GM19324 (cell line): Measurements from ENCODE around the gene SHBG.
"Not testable (repeated sequence)": the region's sequence is repeated elsewhere in the genome, so short reads cannot be mapped to it uniquely, and the experiment has no call there.

Experiments
- ATAC-seq: cut with Tn5 transposase; IDR thresholded peaks from one replicate; pipeline ENCODE4 v1.9.1; 2021; ENCODE audit warnings: mild to moderate bottlenecking, moderate library complexity; ENCODE audit not compliant: unreplicated experiment, low FRiP score

Gene SHBG

DNA sequence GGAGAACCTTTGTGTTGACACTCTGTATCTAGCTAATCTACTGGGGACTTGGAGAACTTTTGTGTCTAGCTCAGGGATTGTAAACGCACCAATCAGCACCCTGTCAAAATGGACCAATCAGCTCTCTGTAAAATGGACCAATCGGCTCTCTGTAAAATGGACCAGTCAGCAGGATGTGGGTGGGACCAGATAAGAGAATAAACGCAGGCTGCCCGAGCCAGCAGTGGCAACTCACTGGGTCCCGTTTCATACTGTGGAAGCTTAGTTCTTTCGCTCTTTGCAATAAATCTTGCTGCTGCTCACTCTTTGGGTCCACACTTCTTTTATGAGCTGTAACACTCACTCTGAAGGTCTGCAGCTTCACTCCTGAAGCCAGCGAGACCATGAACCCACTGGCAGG is 11.7 kb downstream of the SHBG start:
- ATAC-seq = not testable (repeated sequence)

DNA sequence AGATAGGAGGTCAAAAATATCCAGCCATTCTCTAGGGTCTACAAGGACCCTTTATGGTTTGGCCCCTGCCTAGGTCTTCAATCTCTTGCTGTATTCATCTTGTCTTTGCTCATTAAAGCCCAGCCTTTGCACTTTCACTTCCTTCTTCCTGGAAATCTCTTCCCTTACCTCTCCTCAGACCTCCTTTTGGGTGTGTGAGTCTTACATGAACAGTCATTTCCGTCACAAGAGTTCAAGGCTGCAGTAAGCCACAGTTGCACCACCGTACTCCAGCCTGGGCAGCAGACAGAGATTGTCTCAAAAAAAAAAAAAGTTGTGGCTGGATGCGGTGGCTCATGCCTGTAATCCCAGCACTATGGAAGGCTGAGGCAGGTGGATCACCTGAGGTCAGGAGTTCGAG is 14.8 kb downstream of the SHBG start:
- no peak for ATAC-seq

DNA sequence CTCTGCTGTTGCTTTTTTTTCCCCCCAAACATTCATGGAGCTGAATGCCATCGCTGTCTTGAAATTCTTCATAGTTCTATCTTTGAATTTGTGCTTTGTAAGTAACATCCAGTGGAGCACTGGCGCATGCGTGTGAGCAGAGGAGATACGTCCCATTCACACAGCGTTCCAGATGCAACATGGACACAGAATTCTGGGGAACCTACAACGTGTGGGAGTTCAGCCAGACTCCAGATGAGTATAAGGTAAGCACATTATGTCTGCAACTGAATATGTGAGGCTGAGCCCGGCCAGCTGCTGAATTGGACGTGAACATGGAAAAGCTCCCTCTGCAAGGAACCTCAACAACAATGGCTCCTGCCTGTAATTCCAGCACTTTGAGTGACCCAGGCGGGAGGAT is 16.5 kb downstream of the SHBG start:
- ATAC-seq = no peak

DNA sequence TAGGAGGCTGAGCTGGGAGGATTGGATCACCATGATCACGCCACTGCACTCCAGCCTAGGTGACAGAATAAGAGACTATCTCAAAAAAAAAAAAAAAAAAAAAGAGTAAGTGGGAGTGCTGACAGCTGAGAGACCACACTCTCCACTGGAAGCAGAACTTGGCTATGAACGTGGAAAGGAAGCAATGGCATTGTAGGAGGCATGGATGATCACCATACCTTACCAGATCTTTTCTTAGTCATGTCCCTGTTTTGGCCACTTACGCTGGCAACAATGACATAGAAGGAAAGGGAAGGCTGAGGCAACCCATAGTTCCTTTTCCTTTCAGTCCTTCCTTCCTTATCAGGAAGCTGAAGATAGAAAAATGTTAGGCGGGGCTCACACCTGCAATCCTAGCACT is 17.1 kb downstream of the SHBG start:
- ATAC-seq = no peak

DNA sequence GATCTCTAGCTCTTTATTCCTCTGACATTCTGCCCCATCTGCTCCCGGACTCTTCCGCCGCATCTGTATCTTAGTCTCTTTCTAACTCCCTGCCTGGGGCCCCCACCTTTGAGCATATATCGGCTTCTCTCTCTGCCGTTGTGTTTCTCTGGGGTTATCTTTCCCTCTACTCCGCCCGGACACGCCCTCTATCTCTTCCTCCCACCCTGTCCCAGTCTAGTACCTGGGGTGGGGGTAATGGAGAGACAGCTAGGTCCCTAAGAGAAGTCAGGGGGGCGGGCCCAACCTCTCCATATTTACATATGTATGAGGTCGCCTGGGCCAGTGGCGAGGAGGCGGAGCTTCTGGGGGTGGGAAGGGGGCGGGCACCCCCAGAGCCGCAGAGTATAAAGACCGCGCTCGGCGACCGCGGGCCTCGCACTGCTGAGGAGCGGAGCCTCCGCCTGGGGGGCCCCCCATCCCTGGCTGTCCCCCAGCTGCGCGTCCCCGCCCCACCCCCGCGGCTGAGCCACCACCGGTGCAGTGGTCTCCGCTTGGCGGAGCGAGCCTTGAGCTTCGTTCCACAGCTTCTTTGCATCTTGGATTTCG is 20.7 kb downstream of the SHBG start, which contains the start of gene ATP1B2:
ATP1B2 (plus strand) TSS at position 418 of the 588 bp plus-strand sequence. CDS start 593 bp downstream, outside the sequence.
- no peak for ATAC-seq

DNA sequence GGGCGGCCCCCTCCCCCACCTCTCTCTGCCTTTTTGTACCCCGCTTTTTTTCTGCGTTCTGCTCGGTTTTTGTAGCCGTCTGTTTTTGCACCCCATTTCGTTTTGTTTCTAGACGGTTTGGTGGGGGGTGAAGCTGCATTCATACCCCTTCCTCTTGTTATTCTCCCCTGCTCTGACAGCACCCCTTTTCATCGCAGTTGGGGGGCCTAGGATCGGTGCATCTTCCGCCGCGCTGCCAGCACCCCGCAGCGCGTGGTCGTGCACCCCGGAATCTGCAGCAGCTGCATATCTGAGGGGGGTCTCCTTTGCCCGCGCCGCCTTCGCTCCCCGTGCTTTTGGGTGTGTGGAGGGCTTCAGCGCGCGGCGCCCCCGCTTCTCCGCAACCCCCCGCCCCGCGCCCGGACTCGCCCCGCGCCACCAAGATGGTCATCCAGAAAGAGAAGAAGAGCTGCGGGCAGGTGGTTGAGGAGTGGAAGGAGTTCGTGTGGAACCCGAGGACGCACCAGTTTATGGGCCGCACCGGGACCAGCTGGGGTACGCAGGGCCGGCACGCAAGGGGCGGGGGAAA is 21.2 kb downstream of the SHBG start:
- ATAC-seq = no peak

DNA sequence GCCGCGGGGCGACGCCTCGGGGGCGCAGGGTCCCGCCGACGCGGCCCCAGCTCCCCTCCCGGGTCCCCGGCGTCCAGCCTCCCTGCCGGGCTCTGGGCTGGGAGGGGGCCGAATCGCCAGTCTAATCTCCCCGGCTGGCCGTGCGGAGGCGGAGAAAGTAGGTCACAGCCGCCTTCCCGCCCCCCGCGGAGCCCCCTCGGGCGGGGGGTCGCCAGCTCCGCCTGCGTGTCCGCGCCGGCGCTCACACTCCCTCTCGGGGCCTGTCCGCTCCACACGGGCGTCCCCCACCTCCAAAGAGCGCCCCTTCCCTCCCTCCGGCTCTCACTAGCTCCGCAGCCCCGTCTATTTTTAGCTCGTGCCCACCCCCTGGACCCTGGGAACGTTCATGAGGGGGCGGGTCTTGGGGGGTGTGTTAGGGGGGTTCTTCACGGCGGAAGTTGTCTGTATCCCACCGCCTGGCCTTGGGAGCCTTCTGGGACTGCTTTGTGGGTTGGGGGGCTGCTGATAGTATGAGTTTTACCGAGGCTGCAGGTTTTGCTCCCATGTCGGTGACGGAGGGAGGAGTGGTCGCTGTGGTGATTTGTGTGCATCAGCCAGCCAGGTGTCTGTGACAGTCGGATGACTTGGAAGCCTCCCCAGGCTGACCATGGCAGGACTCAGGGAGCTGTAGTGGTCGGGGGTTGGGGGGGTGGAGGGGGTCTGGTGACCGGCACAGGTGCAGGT is 21.9 kb downstream of the SHBG start:
- ATAC-seq = no peak

DNA sequence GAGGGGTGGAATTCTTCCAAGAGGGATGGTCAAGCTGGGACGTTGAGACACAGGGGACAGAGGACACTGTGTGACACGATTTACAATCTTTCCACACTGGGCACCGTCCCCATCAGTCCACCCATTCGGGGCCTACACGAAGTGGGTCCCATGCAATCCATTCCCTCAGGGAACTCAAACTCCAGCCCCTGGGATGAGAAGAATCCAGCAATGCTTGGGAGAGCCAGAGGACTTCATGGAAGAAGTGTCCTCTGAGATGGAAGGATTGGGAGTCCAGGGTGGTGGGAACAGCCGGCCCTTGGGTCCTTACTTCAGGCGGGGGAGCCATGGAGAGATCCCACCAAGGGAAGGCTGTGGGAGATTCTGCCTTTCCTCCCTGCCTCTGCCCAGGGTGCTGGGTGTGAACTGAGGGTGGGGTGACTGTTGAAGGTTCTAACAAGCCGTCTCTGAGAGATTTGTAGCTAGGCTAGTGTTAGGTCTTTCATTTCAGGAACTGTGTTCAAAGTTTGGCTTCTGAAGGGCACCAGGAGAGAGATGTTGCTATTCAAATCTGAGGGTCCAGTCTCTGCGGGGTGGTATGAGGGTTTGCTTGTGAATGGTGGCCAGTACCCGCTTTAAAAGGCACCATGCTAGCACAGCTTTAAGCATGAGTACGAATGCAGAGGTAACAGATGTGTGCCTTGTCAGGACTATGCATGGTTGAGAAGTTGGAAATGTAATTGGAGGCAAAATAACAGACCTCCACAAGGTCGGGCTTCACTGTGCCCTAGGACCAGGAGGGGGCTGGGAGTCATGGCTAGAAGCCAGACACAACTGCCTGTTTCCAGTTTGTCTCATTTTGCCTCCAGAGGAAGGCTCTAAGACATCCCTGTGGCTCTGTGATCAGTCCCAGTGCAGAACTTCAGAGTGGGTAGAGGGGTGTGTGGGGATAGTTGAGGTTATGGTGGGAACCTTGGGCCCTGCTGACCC is 22.7 kb downstream of the SHBG start:
- ATAC-seq = no peak

DNA sequence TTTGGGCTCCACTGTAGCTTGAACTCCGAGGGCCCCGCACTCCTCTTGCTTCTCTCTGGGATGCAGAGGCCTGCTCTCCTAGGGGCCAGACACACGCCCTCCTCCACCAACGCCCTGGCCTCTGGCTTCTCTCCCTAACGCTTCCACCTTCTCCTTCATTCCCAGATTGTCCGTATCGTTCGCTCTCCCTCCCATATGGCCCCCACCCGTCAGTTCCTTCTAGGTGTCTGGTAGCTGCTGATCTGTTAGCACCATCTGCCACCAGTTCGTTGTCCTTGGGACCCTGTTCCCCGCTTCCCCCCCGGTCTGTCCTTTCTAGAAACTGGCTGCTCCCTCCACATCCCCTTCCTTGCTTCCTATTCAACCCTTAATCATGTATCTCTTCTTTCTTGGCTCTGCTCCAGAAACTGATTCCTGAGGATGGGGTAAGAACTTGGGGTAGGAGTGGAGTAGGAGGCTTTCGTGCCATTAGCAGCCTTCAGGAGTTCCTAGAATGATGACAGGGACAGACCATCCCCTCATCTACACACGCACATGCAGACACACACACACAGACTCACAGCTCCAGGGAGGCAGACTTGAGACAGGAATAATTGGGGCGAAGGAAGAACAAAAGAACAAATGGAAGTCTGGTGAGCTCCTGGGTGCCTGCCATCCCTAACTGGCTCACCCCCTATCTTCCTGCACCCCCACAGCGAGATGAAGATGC is 25.1 kb downstream of the SHBG start:
- ATAC-seq = no peak

DNA sequence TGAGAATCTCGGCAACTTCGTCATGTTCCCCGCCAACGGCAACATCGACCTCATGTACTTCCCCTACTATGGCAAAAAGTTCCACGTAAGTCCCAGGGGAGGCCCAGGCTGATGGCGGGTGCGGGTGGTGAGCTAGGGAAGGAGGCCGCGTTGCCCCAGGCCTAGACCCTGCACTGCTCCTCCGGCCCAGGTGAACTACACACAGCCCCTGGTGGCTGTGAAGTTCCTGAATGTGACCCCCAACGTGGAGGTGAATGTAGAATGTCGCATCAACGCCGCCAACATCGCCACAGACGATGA is 25.6 kb downstream of the SHBG start:
- no peak for ATAC-seq

DNA sequence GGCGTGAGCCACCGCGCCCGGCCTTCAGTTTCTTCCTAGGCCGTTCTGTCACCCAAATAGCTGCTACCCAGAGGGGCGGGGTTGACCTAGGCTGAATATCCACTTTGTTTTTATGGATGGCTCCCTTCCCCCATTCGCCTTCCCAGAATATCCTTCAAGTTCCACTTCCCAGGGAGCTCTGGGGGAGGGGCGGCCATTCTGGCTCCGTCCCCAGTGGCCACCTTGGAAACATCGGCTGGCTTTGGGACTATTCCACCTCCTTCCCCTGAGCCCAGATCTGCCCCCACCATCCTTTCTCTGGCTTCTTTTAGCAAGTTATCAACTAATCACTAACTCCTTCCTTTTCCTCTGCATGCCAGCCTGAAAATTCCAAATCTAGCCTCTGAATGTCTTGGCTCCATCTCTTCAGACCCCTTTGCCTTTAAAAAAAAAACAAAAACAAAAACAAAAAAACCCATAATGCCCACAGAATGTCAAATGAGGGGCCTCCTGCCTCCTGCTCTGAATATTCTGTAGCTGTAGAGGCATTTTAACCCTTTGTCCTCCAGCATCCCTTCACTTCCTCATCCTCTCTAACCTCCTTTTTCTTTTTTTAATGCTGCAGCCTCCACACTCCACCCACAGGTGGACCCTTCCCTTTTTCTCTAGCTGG is 27.1 kb downstream of the SHBG start:
- no peak for ATAC-seq

DNA sequence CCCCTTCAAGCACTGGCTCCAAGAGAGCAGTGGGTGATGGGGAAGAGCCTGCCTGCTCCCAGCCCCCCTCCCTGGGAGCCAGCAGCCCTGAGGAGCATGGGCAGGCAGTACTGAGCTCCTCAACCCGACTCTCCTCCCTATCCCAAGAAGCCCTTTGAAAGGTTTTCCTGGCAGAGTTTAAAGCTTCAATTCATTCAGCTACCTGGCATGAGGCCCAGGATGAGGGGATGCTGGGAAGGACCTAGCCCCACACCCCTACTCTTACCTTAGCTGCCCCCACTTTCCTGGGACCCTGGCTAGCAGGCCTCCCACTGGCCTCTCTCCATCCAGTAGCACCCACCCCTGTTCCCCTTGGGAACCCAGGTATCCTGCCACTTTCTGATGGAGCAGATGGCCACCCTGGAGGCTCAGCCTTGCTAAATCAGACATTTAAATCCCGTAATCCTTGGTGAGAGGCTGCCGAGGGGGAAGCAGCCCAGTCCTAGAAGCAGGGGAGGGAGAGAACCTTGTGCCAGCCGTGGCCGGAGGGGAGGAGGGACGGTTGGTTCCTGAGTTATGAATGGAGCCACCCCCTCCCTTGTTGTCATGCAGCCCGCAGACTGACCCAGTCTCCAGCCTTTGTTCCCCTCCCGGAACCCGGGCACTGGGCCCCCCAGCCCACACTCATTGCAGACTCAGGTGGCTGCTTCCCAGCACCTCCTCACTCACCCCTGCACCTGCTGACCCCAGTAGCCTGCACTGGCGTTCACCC is 37.9 kb downstream of the SHBG start:
- no peak for ATAC-seq

DNA sequence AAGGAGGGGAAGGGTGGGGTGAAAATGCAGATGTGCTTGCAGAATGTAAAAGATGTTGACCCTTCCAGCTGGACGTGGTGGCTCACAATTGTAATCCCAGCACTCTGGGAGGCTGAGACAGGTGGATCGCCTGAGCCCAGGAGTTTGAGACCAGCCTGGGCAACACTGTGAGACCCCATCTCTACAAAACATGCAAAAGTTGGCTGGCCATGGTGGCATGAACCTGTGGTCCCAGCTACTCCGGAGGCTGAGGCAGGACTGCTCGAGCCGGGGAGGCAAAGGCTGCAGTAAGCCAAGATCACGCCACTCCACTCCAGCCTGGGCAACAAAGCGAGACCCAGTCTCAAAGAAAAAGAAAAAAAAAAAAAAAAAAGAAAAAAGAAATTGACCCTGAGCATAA is 38.5 kb downstream of the SHBG start:
- ATAC-seq = no peak

DNA sequence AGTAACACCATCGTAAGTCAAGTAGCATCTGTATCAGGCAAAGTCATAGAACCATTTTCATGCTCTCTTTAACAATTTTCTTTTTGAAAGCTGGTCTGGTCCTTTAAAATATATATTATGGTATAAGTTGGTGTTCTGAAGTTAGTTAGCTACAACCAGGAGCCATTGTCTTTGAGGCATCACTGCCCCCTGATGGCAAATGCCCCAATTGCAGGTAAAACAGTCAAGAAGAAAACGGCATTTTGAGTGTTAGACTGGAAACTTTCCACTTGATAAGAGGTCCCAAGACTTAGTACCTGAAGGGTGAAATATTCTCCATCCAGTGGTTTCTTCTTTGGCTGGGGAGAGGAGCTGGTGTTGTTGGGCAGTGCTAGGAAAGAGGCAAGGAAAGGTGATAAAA is 43.3 kb downstream of the SHBG start:
- no peak for ATAC-seq

DNA sequence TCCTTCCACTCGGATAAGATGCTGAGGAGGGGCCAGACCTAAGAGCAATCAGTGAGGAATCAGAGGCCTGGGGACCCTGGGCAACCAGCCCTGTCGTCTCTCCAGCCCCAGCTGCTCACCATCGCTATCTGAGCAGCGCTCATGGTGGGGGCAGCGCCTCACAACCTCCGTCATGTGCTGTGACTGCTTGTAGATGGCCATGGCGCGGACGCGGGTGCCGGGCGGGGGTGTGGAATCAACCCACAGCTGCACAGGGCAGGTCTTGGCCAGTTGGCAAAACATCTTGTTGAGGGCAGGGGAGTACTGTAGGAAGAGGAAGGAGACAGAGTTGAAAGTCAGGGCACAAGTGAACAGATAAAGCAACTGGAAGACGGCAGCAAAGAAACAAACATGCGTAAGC is 45.0 kb downstream of the SHBG start:
- ATAC-seq = no peak

DNA sequence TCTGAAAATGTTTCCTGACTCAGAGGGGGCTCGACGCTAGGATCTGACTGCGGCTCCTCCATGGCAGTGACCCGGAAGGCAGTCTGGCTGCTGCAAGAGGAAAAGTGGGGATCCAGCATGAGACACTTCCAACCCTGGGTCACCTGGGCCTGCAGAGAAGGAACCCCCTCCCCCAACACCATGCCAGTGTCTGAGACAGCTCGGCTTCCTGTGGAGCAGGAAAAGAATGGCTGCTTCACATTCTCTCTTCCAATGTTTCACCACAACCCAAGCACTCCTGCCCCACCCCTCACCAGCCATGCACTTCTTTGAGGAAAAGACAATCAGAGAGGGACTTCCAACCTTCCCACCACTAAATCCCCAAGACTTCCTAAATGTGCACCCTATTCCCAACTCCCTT is 46.6 kb downstream of the SHBG start:
- no peak for ATAC-seq

DNA sequence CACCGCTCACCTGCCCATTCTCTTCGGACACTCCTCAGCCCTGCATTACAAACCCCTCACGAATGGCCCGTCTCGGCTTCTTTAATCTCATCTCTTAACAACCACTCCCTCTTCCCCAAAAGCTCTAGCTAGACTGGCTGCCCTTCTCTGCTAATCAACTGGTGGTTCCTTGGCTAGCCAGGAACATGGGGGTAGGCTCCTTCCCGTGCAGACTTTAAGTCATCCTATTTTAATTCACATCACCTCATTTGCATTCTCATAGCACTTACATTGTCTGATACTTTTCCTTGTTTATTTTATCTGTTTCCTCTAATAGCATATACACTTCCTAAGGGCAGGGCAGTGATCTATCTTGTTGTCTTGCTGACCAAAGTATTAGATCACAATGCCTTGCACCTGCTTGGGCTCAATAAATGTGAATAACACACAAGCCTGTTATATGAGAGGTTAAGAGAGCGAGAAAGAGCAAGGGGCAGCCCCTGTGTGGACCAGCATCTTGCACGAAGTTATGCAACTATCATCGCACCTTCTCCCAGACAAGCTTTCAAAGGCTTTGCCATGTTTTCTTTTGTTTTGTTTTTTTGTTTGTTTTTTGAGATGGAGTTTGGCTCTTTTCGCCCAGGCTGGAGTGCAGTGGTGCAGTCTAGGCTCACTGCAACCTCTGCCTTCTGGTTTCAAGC is 47.6 kb downstream of the SHBG start:
- no peak for ATAC-seq
